K562 (cell line): ENCODE results near the gene SLC45A3. TPM values are rescaled to one million over a fixed set of nuclear protein-coding genes. Genes with fewer than 3 reads are reported as not detected.

Experiments
- ATF1 ChIP-seq, 2 experiments: fragments of 450-650 bp in 1 of 2; IDR thresholded peaks; 2 replicates each; pipeline ENCODE4 v1.6.1; 2016; ENCODE audit warnings: missing compliant biosample characterization in 1 of 2, missing genetic modification characterization in 1 of 2
- polyA plus RNA-seq, 8 experiments: library from polyadenylated mRNA; depleted of rRNA in 4 of 8; stranded (reverse) in 5 of 8; unstranded in 3 of 8; fragments of >200 nt; fragmentation: Nextera tagmentation in 2 of 8; fragmentation: Illumina TruSeq in 1 of 8; extraction: Ambion mirVana in 2 of 8; extraction: Trizol in 1 of 8; gene quantifications; 2 replicates each; pipeline versions ENCODE4 v1.2.1 to v1.2.3, GENCODE V29; 2011 to 2014; ENCODE audit warnings: inconsistent platforms in 1 of 8, missing spikeins in 1 of 8
- total RNA-seq, 7 experiments: library from RNA; depleted of rRNA in 6 of 7; stranded (reverse); fragments of >200 nt in 6 of 7; fragmentation: Illumina TruSeq in 2 of 7; extraction: Trizol in 2 of 7; gene quantifications; 2 replicates each; pipeline versions ENCODE4 v1.2.1 to v1.2.3, GENCODE V29; 2011 to 2021; ENCODE audit warnings: low replicate concordance in 1 of 7
- TF ChIP-seq, protein P1 (sequence below), 2 experiments: fragments of 450-650 bp; formaldehyde crosslinking in 1 of 2; IDR thresholded peaks; 2 replicates each; pipeline versions ENCODE4 v1.4.0 to v1.6.1; 2014 to 2020; ENCODE audit warnings: mild to moderate bottlenecking in 2 of 2, borderline replicate concordance in 1 of 2, low read depth in 1 of 2
- TF ChIP-seq, protein P2 (sequence below): sonication (generic); formaldehyde crosslinking; IDR thresholded peaks from 2 replicates; pipeline ENCODE4 v1.8.0; 2022; ENCODE audit warnings: mild to moderate bottlenecking, low read depth, missing genetic modification reagents
- TF ChIP-seq, protein P3 (sequence below), 2 experiments: fragments of 450-650 bp; IDR thresholded peaks; 2 replicates each; pipeline ENCODE4 v1.6.1; 2016; ENCODE audit warnings: mild to moderate bottlenecking in 2 of 2, borderline replicate concordance in 1 of 2, low read depth in 1 of 2, moderate library complexity in 1 of 2

Gene SLC45A3
- total and polyA plus RNA-seq, 9 of the 15 experiments (the other 6 are each of a cell fraction or from before 2014, with no cell fraction given), result 0.06 to 3.3 (median 1.3) TPM

DNA sequence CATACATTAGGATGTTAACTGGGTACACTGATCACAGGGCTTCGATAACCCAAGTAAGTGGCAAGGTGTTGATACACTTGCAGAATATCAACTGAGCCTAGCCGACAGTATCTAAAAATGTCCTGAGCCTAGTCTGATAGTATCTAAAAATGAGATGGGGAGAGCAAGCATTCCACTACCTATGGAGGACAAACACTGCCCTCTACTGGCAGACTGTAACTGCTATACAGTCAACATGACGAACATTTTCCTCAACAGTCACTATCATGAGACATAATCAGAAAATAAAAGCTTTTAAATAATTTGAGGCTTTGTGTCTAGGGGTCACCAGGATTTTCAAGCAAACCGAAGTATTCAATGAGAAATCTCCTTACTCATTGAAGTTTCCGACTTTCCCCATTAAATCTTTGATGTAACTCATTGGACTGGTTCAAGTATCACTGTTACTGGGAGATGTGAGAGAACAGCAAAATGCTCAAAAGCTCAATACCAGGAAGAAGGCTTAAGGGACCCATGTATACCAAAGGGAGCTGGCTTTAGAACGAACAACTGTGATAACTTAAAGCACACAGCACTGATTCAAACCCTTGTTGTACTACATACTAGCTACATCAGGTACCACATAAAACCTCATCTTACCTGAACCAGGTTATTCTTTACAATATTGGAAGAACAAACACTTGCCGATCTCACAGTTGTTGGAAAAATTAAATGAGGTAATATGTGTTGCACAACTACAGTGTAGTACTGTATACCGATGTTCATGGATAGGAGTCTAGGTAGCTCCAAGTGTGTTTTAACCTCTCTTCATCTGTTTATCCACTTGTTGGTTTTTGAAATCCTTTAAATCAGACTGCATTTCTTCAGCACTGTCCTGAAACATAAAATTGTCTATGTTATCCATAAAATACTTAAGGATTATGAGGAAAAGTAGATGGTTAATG lies 31.1 kb upstream of the SLC45A3 start (continued):
- TF ChIP-seq, protein P1, sequence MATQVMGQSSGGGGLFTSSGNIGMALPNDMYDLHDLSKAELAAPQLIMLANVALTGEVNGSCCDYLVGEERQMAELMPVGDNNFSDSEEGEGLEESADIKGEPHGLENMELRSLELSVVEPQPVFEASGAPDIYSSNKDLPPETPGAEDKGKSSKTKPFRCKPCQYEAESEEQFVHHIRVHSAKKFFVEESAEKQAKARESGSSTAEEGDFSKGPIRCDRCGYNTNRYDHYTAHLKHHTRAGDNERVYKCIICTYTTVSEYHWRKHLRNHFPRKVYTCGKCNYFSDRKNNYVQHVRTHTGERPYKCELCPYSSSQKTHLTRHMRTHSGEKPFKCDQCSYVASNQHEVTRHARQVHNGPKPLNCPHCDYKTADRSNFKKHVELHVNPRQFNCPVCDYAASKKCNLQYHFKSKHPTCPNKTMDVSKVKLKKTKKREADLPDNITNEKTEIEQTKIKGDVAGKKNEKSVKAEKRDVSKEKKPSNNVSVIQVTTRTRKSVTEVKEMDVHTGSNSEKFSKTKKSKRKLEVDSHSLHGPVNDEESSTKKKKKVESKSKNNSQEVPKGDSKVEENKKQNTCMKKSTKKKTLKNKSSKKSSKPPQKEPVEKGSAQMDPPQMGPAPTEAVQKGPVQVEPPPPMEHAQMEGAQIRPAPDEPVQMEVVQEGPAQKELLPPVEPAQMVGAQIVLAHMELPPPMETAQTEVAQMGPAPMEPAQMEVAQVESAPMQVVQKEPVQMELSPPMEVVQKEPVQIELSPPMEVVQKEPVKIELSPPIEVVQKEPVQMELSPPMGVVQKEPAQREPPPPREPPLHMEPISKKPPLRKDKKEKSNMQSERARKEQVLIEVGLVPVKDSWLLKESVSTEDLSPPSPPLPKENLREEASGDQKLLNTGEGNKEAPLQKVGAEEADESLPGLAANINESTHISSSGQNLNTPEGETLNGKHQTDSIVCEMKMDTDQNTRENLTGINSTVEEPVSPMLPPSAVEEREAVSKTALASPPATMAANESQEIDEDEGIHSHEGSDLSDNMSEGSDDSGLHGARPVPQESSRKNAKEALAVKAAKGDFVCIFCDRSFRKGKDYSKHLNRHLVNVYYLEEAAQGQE (IDR thresholded peaks at IDR 0.05; ENCODE audit: borderline replicate concordance), result peak; percentile 96
- TF ChIP-seq, protein P1 (CRISPR knock-in tag; IDR thresholded peaks at IDR 0.05; ENCODE audit: low read depth), result peak; percentile 26; the same call in 1 of the 2 replicates
- TF ChIP-seq, protein P2, sequence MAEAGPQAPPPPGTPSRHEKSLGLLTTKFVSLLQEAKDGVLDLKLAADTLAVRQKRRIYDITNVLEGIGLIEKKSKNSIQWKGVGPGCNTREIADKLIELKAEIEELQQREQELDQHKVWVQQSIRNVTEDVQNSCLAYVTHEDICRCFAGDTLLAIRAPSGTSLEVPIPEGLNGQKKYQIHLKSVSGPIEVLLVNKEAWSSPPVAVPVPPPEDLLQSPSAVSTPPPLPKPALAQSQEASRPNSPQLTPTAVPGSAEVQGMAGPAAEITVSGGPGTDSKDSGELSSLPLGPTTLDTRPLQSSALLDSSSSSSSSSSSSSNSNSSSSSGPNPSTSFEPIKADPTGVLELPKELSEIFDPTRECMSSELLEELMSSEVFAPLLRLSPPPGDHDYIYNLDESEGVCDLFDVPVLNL, result no peak
- TF ChIP-seq ATF1 (CRISPR knock-in tag; IDR thresholded peaks at IDR 0.05) (no peak), ATF1 (tag; IDR thresholded peaks at IDR 0.05) (0 out of 2 replicates have a peak, but pooled peaks have one; percentile 34)
- TF ChIP-seq, protein P3, sequence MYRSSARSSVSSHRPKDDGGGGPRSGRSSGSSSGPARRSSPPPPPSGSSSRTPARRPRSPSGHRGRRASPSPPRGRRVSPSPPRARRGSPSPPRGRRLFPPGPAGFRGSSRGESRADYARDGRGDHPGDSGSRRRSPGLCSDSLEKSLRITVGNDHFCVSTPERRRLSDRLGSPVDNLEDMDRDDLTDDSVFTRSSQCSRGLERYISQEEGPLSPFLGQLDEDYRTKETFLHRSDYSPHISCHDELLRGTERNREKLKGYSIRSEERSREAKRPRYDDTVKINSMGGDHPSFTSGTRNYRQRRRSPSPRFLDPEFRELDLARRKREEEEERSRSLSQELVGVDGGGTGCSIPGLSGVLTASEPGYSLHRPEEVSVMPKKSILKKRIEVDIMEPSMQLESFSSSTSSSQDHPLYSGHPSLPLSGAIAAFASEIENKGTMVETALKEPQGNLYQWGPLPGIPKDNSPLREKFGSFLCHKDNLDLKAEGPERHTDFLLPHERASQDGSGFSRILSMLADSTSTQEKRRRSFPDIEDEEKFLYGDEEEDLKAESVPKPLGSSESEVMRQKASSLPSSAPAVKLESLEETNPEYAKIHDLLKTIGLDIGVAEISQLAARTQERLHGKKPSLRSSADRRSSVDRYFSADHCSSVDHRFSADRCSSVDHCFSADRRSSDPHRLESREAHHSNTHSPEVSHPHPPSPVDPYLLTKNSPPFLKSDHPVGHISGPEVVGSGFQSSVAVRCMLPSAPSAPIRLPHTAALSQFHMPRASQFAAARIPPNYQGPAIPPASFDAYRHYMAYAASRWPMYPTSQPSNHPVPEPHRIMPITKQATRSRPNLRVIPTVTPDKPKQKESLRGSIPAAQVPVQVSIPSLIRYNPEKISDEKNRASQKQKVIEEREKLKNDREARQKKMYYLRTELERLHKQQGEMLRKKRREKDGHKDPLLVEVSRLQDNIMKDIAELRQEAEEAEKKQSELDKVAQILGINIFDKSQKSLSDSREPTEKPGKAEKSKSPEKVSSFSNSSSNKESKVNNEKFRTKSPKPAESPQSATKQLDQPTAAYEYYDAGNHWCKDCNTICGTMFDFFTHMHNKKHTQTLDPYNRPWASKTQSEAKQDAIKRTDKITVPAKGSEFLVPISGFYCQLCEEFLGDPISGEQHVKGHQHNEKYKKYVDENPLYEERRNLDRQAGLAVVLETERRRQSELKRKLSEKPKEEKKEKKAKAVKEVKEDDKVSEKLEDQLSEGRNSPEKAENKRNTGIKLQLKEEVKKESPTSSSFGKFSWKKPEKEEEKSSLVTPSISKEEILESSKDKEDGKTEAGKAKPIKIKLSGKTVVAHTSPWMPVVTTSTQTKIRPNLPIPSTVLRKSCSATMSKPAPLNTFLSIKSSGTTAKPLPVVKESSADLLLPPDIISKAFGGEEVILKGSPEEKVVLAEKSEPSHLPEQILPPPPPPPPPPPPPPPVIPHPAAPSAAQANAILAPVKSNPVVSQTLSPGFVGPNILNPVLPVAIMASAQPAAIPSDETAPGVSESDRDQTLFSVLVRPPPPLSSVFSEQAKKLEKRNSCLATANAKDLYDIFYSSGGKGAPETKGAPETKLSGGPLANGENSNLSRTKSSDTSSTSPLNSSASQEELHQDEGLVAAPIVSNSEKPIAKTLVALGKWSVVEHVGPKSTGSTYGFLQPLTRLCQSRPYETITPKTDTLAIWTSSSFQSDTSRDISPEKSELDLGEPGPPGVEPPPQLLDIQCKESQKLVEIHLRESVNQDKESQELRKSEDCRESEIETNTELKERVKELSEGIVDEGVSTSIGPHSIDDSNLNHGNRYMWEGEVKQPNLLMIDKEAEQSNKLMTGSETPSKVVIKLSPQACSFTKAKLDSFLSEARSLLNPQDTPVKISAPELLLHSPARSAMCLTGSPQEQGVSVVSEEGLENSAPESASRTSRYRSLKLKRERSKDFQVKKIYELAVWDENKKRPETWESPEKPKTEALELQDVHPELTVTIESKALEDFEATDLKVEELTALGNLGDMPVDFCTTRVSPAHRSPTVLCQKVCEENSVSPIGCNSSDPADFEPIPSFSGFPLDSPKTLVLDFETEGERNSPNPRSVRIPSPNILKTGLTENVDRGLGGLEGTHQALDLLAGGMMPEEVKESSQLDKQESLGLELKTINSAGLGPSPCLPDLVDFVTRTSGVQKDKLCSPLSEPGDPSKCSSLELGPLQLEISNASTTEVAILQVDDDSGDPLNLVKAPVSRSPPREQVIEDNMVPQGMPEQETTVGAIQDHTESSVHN (IDR thresholded peaks at IDR 0.05; ENCODE audit: borderline replicate concordance in 1 of 2, low read depth in 1 of 2), result no peak
